Peyer's patch (tissue), 4 donors: ENCODE measurements around the gene VPS16.

Source experiments
- CTCF ChIP-seq, 6 experiments: fragments of 450-650 bp in 4 of 6; fragments of 200-600 bp in 2 of 6; sonication (generic) in 1 of 6; IDR thresholded peaks; one replicate each; pipeline ENCODE4 v1.5.1; 2017 to 2019; ENCODE audit warnings: antibody characterized with exemption in 6 of 6, mild to moderate bottlenecking in 3 of 6, moderate library complexity in 1 of 6
- POLR2A ChIP-seq, 2 donors: fragments of 450-650 bp; IDR thresholded peaks; one replicate each; pipeline ENCODE4 v1.5.1; 2017; ENCODE audit warnings: antibody characterized with exemption in 2 of 2, mild to moderate bottlenecking in 2 of 2, moderate library complexity in 2 of 2

- TF ChIP-seq CTCF (IDR thresholded peaks at IDR 0.05) (no peak), POLR2A (IDR thresholded peaks at IDR 0.05) (no peak)
Measured at GRCh38 chr20:2817341-2817726, 23.2 kb upstream of the VPS16 start.
